Measurements from ENCODE around the gene UST. TPM values are rescaled to one million over a fixed set of nuclear protein-coding genes. Genes with fewer than 3 reads are reported as not detected.

Gene UST
- total and polyA plus RNA-seq, 9 of the 15 experiments (the other 6 are each of a cell fraction or from before 2014, with no cell fraction given), result 0.04 to 0.10 TPM; not detected in 7

DNA sequence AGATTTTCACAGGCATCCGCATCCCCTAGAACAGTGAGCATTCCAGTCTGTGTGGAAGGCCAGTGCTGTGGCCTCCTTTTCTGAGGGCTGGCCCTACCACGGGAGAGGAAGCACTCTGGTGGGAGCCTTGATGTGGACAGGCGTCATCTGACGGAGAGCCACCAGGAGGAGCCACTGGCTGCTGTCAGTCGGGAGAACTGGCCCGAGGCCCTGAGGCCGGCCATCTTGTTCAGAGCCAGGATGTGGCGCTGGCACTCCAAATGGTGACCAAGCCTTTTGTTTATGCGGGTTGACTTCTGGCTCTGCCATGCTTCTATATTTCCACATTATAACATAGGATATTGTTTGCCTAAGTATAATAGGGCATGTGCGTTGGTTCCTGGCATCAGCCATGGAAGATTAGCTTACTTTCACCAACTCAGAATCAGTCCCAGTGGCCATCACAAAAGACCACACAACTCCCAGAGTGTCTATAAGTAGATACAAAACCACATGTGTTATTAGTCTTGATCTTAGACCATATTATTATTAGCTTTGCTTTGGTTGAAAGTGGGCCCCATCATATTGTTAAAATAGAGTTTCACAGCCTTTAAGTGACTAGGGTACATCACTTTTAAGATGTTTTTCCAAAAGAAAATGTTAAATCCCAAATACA lies 296.8 kb downstream of the UST start (continued):
- TF ChIP-seq THRAP3 (IDR thresholded peaks at IDR 0.05; ENCODE audit: borderline replicate concordance) (no peak), ZNF239 (CRISPR knock-in tag; IDR thresholded peaks at IDR 0.05) (no peak), NR2C2 (CRISPR knock-in tag; IDR thresholded peaks at IDR 0.05) (no peak), NR2C2 (tag; IDR thresholded peaks at IDR 0.05) (no peak), TEAD4 (IDR thresholded peaks at IDR 0.05; ENCODE audit: low read length) (peak; percentile 77), TEAD4 (CRISPR knock-in tag; IDR thresholded peaks at IDR 0.05; ENCODE audit: borderline replicate concordance) (no peak), YY1 (IDR thresholded peaks at IDR 0.05; ENCODE audit: borderline replicate concordance in 1 of 3, control insufficient read depth in 1 of 3, extremely low read depth in 1 of 3, insufficient read depth in 3 of 3, insufficient read length in 1 of 3, insufficient replicate concordance in 2 of 3, low read depth in 1 of 3, low read length in 2 of 3) (peak; percentile 84 to 99 (median 94)), EWSR1 (IDR thresholded peaks at IDR 0.05; ENCODE audit: borderline replicate concordance, low read depth, partially characterized antibody) (no peak), ZNF316 (IDR thresholded peaks at IDR 0.05) (no peak), ZNF589 (CRISPR knock-in tag; IDR thresholded peaks at IDR 0.05; ENCODE audit: low read depth) (peak; percentile 68; the same call in 1 of the 2 replicates), CC2D1A (IDR thresholded peaks at IDR 0.05) (0 out of 2 replicates have a peak, but pooled peaks have one; percentile 49), TFAM (CRISPR knock-in tag; conservative IDR thresholded peaks at IDR 0.05) (no peak), ATF1 (CRISPR knock-in tag; IDR thresholded peaks at IDR 0.05) (no peak), ATF1 (tag; IDR thresholded peaks at IDR 0.05) (peak; percentile 31; the same call in 1 of the 2 replicates), DNMT1 (IDR thresholded peaks at IDR 0.05) (no peak), ZNF175 (CRISPR knock-in tag; IDR thresholded peaks at IDR 0.05; ENCODE audit: low read depth) (0 out of 2 replicates have a peak, but pooled peaks have one; percentile 64), KAT8 (IDR thresholded peaks at IDR 0.05; ENCODE audit: low read depth) (peak; percentile 96), CTCFL (IDR thresholded peaks at IDR 0.05; ENCODE audit: borderline replicate concordance, insufficient read depth, low read depth, low read length, poor library complexity, severe bottlenecking) (peak; percentile 66), KLF13 (tag; IDR thresholded peaks at IDR 0.05; ENCODE audit: borderline replicate concordance, low read depth) (0 out of 2 replicates have a peak, but pooled peaks have one; percentile 23), MXI1 (IDR thresholded peaks at IDR 0.05; ENCODE audit: low read depth, low read length) (no peak), ZNF445 (CRISPR knock-in tag; IDR thresholded peaks at IDR 0.05; ENCODE audit: low read depth) (no peak)
- TF ChIP-seq, protein P1, sequence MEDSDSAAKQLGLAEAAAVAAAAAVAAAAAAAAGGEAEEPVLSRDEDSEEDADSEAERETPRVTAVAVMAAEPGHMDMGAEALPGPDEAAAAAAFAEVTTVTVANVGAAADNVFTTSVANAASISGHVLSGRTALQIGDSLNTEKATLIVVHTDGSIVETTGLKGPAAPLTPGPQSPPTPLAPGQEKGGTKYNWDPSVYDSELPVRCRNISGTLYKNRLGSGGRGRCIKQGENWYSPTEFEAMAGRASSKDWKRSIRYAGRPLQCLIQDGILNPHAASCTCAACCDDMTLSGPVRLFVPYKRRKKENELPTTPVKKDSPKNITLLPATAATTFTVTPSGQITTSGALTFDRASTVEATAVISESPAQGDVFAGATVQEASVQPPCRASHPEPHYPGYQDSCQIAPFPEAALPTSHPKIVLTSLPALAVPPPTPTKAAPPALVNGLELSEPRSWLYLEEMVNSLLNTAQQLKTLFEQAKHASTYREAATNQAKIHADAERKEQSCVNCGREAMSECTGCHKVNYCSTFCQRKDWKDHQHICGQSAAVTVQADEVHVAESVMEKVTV (CRISPR knock-in tag; IDR thresholded peaks at IDR 0.05), result peak; percentile 65
- TF ChIP-seq, protein P2, sequence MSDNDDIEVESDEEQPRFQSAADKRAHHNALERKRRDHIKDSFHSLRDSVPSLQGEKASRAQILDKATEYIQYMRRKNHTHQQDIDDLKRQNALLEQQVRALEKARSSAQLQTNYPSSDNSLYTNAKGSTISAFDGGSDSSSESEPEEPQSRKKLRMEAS (CRISPR knock-in tag; IDR thresholded peaks at IDR 0.05), result no peak
- TF ChIP-seq, protein P3, sequence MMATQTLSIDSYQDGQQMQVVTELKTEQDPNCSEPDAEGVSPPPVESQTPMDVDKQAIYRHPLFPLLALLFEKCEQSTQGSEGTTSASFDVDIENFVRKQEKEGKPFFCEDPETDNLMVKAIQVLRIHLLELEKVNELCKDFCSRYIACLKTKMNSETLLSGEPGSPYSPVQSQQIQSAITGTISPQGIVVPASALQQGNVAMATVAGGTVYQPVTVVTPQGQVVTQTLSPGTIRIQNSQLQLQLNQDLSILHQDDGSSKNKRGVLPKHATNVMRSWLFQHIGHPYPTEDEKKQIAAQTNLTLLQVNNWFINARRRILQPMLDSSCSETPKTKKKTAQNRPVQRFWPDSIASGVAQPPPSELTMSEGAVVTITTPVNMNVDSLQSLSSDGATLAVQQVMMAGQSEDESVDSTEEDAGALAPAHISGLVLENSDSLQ (IDR thresholded peaks at IDR 0.05), result peak; percentile 66
